Lung (tissue), 12 donors: ENCODE measurements around the gene DNAJB13. TPM values are rescaled to one million over a fixed set of nuclear protein-coding genes. Genes with fewer than 3 reads are reported as not detected.

ENCODE experiments used
- ATAC-seq: fragments of 200-7000 bp; cut with Tn5 transposase; one replicate; pipeline ENCODE4 v1.9.1; 2020; ENCODE audit warnings: moderate number of reproducible peaks; ENCODE audit not compliant: insufficient read depth, low FRiP score
- DNase-seq, 3 donors: peaks; one replicate each; pipeline ENCODE4 v3.0.0-alpha.2; 2013 to 2017
- H3K27ac ChIP-seq, 2 donors: one replicate each; pipeline ENCODE4 v1.5.1; 2013; ENCODE audit warnings: mild to moderate bottlenecking in 2 of 2, moderate library complexity in 2 of 2, control low read depth in 1 of 2, inconsistent platforms in 1 of 2, low read depth in 1 of 2, low read length in 1 of 2
- H3K27me3 ChIP-seq, 3 donors: one replicate each; pipeline ENCODE4 v1.5.1; 2013; ENCODE audit warnings: low read length in 2 of 3; ENCODE audit not compliant: control insufficient read depth in 3 of 3, insufficient read depth in 3 of 3
- H3K36me3 ChIP-seq, 4 donors: one replicate each; pipeline ENCODE4 v1.5.1; 2013; ENCODE audit warnings: low read length in 4 of 4, mild to moderate bottlenecking in 1 of 4, moderate library complexity in 1 of 4; ENCODE audit not compliant: control insufficient read depth in 4 of 4, insufficient read depth in 4 of 4
- H3K4me1 ChIP-seq, 5 donors: one replicate each; pipeline ENCODE4 v1.5.1; 2013; ENCODE audit warnings: low read length in 5 of 5, mild to moderate bottlenecking in 2 of 5, moderate library complexity in 1 of 5; ENCODE audit not compliant: control insufficient read depth in 5 of 5, insufficient read depth in 5 of 5
- H3K4me3 ChIP-seq: one replicate; pipeline ENCODE4 v1.5.1; 2013; ENCODE audit warnings: mild to moderate bottlenecking, control low read depth, moderate library complexity
- H3K9ac ChIP-seq, 2 donors: one replicate each; pipeline ENCODE4 v1.5.1; 2013; ENCODE audit warnings: low read length in 2 of 2, control low read depth in 1 of 2; ENCODE audit not compliant: insufficient read depth in 1 of 2
- H3K9me3 ChIP-seq, 4 donors: one replicate each; pipeline ENCODE4 v1.5.1; 2013; ENCODE audit warnings: low read length in 3 of 4, mild to moderate bottlenecking in 1 of 4, moderate library complexity in 1 of 4; ENCODE audit not compliant: control insufficient read depth in 4 of 4, insufficient read depth in 3 of 4
- WGBS, 2 donors: extraction: QIAGEN DNeasy Blood & Tissue Kit; methylation state at CpG; one replicate each; pipeline ENCODE4 v1.1.7; 2013; 5-methylcytosine and 5-hydroxymethylcytosine counted together
- polyA plus RNA-seq, 2 donors: library from polyadenylated mRNA; stranded (reverse); fragments of 200-250 nt; gene quantifications; one replicate each; pipeline ENCODE4 v1.2.1, GENCODE V29; 2013
- total RNA-seq, 2 donors: library from RNA; depleted of rRNA in 1 of 2; stranded (reverse); fragments of >200 nt in 1 of 2; gene quantifications; one replicate each; pipeline ENCODE4 v1.2.1, GENCODE V29; 2014 to 2021
- TF ChIP-seq, protein P1 (sequence below): IDR thresholded peaks from 2 replicates; pipeline ENCODE4 v1.5.1; 2012; ENCODE audit warnings: mild to moderate bottlenecking; ENCODE audit errors: control extremely low read depth, extremely low read depth
- donor health status: control.
- donor health status: control.
- donor health status: Bipolar disorder and iron deficiency.
- donor health status: healthy.
- donor health status: DM: yes; HTN: yes; CAD: no.

DNAJB13 gene
- total and polyA plus RNA-seq, 4 donors, result 5.4 to 11.9 (median 6.4) TPM

DNA sequence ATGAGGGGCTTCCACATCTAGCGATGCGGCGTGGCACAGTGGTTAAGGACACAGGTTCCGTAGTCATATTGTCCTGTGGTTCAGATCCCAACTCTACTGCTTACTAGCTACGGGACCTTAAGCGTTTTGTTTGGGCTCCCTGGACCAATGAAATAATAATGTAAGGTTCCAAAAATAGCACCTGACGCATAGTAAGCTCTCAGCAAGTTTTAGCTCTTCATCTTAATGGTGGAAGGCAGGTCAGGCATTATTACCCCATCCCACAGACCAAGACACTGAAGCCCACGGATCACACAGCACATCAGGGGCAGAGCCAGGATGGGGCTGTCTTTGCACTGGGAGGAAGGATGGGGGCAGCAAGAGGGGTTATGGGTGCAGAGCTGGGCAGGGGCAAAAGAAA, 13.0 kb downstream of the DNAJB13 start:
- peaks cover 0 to 3% (median 0%) of the 10 kb centered on the region in 5 donors for H3K4me1 ChIP-seq
- H3K4me3 ChIP-seq, result no peak overlapping the region
- WGBS, 2 donors, result 78 to 83% methylated on average over 8 of the region's 8 CpGs
- DNase-seq (no peak), ATAC-seq (no peak)
- no peak overlapping the region for H3K27ac ChIP-seq
- no peaks in the 10 kb centered on the region for H3K9me3 ChIP-seq
- TF ChIP-seq, protein P1, sequence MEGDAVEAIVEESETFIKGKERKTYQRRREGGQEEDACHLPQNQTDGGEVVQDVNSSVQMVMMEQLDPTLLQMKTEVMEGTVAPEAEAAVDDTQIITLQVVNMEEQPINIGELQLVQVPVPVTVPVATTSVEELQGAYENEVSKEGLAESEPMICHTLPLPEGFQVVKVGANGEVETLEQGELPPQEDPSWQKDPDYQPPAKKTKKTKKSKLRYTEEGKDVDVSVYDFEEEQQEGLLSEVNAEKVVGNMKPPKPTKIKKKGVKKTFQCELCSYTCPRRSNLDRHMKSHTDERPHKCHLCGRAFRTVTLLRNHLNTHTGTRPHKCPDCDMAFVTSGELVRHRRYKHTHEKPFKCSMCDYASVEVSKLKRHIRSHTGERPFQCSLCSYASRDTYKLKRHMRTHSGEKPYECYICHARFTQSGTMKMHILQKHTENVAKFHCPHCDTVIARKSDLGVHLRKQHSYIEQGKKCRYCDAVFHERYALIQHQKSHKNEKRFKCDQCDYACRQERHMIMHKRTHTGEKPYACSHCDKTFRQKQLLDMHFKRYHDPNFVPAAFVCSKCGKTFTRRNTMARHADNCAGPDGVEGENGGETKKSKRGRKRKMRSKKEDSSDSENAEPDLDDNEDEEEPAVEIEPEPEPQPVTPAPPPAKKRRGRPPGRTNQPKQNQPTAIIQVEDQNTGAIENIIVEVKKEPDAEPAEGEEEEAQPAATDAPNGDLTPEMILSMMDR, result no peak
- H3K9ac ChIP-seq, result no peak overlapping the region
- no peaks in the 10 kb centered on the region for H3K36me3 ChIP-seq
- no peaks in the 10 kb centered on the region for H3K27me3 ChIP-seq

DNA sequence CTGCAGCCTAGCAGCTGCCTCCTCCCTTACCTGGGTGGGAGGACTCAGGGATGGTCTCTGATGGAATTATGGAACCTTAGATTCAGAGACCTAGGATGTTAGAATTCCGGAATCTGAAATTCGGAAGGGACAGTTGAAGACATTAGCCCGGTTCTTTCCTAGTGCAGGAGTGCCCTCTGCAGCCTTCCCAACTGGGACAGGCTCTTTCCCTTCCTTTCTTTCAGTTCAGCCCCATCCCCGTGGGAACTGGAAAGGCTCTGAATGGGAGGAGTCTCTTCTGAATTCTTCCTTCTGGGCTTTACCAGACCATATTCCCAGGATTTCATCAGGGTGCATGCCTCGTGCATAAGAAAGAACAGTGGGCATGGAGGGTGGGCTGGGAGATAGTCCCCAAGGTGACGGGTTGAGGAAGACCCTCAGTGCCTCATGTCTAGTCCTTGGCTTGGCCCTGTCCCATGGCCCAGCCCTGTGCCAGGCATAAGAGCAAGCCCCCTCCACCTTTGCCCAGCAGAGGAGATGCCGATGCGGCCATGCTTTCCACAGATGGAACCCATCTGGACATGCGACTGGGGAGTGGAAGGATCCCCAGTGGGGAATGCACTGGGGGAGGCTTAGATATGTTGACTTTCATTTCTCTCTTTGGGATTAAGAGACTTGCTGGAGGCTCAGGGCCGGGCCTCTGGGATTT, 14.4 kb downstream of the DNAJB13 start:
- TF ChIP-seq, protein P1, result no peak

DNA sequence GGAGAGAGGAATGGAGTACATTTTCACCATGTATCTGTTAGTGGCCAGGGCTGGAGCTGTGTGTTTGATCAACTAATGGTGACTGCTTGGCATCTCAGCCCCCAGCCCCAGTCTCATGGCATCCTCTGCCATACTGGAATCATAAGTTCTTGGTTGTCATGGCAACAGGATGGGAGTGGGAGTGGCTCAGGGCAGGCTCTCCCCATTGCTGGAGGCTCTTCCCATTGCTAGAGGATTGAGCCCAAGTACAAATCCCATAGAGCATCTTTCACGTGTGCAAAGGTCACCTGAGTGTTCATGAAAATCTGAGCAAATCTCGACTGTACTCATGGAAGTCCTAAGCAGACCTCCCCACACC, 14.9 kb downstream of the DNAJB13 start:
- Histone ChIP-seq H3K27me3 (no peaks in the 10 kb centered on the region), H3K27ac (no peak overlapping the region), H3K4me1 (peaks cover 0 to 3% (median 0%) of the 10 kb centered on the region in 5 donors), H3K9me3 (no peaks in the 10 kb centered on the region), H3K36me3 (no peaks in the 10 kb centered on the region), H3K4me3 (no peak overlapping the region), H3K9ac (no peak overlapping the region)
- WGBS, 2 donors, result 68 to 70% methylated on average over 2 of the region's 2 CpGs
- TF ChIP-seq, protein P1, result no peak
- DNase-seq (no peak), ATAC-seq (no peak)

More for the DNA sequence above, 14.4 kb downstream of the DNAJB13 start:
- WGBS, 2 donors, result 70 to 73% methylated on average over 10 of the region's 10 CpGs
- Histone ChIP-seq H3K27me3 (no peaks in the 10 kb centered on the region), H3K36me3 (no peaks in the 10 kb centered on the region), H3K4me1 (peaks cover 0 to 3% (median 0%) of the 10 kb centered on the region in 5 donors), H3K9ac (no peak overlapping the region), H3K27ac (no peak overlapping the region), H3K4me3 (no peak overlapping the region), H3K9me3 (no peaks in the 10 kb centered on the region)
- ATAC-seq (no peak), DNase-seq (no peak)
